Activated T-cell treated with anti-CD3 and anti-CD28 coated beads, Interleukin-2, amount 50 U/mL, for 24 hours (primary cell): ENCODE measurements around the gene TBC1D14.
"Not testable (repeated sequence)": the region's sequence is repeated elsewhere in the genome, so short reads cannot be mapped to it uniquely, and the experiment has no call there.

Source experiments
- DNase-seq: peaks from one replicate; pipeline ENCODE4 v3.0.0-alpha.2; 2020
- H3K27ac Mint-ChIP-seq: 2 replicates; pipeline ENCODE4 v1.8.0; 2020; ENCODE audit warnings: mild to moderate bottlenecking, mixed read lengths
- H3K27me3 Mint-ChIP-seq: 2 replicates; pipeline ENCODE4 v1.8.0; 2020; ENCODE audit warnings: mixed read lengths
- H3K36me3 Mint-ChIP-seq: 2 replicates; pipeline ENCODE4 v1.8.0; 2020; ENCODE audit warnings: low read depth, mixed read lengths
- H3K4me1 Mint-ChIP-seq: 2 replicates; pipeline ENCODE4 v1.8.0; 2020; ENCODE audit warnings: low read depth, mixed read lengths
- H3K4me3 Mint-ChIP-seq: 2 replicates; pipeline ENCODE4 v1.8.0; 2020; ENCODE audit warnings: mild to moderate bottlenecking, moderate library complexity, mixed read lengths
- H3K9me3 Mint-ChIP-seq: 2 replicates; pipeline ENCODE4 v1.8.0; 2020; ENCODE audit warnings: mixed read lengths

The TBC1D14 gene

DNA sequence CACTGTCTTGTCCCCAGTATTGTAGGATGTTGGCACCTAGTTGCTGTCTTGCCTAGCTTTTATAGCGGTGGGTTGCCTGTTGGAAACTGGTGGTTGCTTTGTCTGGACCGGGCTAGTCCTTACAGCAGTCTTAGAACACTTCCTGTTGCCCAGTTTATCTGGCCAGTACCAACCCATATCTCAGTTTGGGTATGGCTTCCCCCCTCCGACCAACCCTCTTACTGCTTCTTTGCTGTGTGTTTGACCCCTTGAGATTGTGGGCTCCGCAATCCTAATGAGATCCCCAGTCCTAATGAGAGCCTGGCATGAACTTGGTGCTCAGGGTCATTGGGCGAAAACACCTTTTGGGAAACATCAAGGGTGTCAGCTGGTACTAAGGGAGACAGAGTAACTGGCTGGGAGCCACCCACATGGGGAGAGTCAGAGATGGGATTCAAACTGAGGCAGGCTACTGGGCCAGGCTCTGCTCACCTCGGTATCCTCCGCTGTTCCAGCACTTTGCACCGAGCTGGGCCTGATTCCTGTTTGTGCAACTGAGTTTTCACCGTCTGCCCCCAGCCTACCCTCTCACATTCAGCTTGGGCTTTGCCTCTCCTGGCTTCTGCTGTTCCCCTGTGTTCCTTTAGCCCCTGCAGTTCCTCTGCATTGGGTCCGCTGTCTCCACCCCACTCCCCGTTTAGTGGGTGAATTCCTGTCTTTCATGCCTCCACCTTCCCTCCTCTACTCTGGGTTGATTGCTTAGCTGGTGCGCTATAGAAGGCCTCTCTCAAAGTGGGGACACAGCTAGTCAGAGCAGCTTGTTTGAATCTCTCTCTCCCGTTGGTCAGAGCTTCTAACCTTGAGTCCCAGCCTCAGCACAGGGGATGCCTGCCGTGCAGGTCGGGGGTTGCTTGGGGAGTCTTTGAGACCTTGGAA lies 1.6 kb downstream of the TBC1D14 start:
- DNase-seq = no peak
- H3K9me3 Mint-ChIP-seq = no peaks in the 10 kb centered on the region
- H3K4me3 Mint-ChIP-seq = peak overlapping the region; percentile 93
- peaks cover 11% of the 10 kb centered on the region for H3K36me3 Mint-ChIP-seq
- H3K27me3 Mint-ChIP-seq = no peaks in the 10 kb centered on the region
- H3K27ac Mint-ChIP-seq = peak overlapping the region; percentile 94
- peaks cover 65% of the 10 kb centered on the region for H3K4me1 Mint-ChIP-seq

DNA sequence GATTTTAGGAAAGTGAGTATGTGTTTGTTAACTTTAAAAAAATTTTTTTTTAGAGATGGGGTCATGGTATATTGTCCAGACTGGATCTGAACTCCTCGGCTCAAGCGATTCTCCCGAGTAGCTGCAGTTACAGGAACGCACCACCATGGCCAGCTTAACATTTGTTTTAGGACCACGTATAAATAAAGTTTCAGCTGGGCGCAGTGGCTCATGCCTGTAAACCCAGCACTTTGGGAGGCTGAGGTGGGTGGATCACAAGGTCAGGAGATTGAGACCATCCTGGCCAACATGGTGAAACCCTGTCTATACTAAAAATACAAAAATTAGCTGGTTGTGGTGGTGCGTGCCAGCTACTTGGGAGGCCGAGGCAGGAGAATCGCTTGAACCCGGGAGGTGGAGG lies 2.3 kb downstream of the TBC1D14 start:
- H3K36me3 Mint-ChIP-seq = peaks cover 11% of the 10 kb centered on the region
- DNase-seq, H3K27me3 Mint-ChIP-seq, H3K9me3 Mint-ChIP-seq: not testable (repeated sequence)
- H3K4me1 Mint-ChIP-seq = peaks cover 72% of the 10 kb centered on the region
- peak overlapping the region; percentile 93 for H3K4me3 Mint-ChIP-seq
- H3K27ac Mint-ChIP-seq = peak overlapping the region; percentile 76

- H3K36me3 Mint-ChIP-seq = peaks cover 11% of the 10 kb centered on the region
- no peaks in the 10 kb centered on the region for H3K27me3 Mint-ChIP-seq
- H3K27ac Mint-ChIP-seq = no peak overlapping the region
- H3K4me3 Mint-ChIP-seq = peak overlapping the region; percentile 1
- no peak for DNase-seq
- H3K4me1 Mint-ChIP-seq = peaks cover 77% of the 10 kb centered on the region
- H3K9me3 Mint-ChIP-seq = no peaks in the 10 kb centered on the region
These were observed 2.8 kb downstream of the TBC1D14 start for GRCh38 chr4:6912441-6912840.

DNA sequence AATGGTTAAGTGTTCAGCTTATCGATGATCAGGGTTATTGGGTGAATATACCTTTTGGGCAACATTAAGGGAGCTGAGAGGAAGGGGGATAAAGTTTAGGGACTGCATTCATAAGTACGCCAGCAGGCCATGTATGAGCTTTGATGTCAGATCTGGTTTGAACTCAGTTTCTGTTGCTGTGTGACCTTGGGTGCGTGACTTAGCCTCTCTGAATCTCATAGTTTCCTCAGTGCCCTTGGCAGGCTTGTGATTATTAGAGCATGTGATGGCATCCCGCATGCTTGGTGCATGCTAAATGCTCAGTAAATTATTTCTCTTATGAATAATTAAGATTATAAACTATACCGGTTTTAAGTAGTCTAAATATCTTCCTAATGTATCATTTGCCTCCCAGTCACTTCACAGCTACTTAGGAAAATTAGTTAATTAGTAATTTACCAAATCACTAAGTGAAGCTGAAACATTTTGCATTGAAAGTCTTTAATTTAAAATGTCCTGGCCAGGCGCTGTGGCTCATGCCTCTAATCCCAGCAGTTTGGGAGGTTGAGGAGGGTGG lies 3.8 kb downstream of the TBC1D14 start:
- no peak for DNase-seq
- no peak overlapping the region for H3K4me3 Mint-ChIP-seq
- peak overlapping the region; percentile 60 for H3K27ac Mint-ChIP-seq
- H3K4me1 Mint-ChIP-seq = peaks cover 79% of the 10 kb centered on the region
- no peaks in the 10 kb centered on the region for H3K27me3 Mint-ChIP-seq
- H3K9me3 Mint-ChIP-seq = no peaks in the 10 kb centered on the region
- peaks cover 11% of the 10 kb centered on the region for H3K36me3 Mint-ChIP-seq

DNA sequence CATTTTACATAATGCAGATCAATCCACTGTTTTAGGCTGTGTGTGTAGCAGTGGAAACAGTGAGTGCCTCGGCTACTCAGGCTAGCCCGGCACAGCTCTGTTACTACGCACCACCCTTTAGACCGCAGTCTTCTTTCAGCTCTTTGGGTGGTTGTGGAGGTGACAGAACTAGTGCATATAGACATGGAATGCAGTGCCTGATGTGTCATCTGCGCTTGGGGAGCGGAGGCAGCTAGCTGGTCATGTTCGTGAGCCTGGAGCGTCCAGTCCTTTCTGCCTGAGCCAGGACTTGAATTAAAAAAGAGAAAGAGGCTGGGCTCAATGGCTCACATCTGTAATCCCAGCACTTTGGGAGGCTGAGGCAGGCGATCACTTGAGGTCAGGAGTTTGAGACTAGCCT lies 4.8 kb downstream of the TBC1D14 start:
- Mint-ChIP-seq H3K4me3 (no peak overlapping the region), H3K9me3 (no peaks in the 10 kb centered on the region), H3K27ac (peak overlapping the region; percentile 22), H3K36me3 (peaks cover 15% of the 10 kb centered on the region), H3K4me1 (peaks cover 78% of the 10 kb centered on the region), H3K27me3 (no peaks in the 10 kb centered on the region)
- DNase-seq = no peak

DNA sequence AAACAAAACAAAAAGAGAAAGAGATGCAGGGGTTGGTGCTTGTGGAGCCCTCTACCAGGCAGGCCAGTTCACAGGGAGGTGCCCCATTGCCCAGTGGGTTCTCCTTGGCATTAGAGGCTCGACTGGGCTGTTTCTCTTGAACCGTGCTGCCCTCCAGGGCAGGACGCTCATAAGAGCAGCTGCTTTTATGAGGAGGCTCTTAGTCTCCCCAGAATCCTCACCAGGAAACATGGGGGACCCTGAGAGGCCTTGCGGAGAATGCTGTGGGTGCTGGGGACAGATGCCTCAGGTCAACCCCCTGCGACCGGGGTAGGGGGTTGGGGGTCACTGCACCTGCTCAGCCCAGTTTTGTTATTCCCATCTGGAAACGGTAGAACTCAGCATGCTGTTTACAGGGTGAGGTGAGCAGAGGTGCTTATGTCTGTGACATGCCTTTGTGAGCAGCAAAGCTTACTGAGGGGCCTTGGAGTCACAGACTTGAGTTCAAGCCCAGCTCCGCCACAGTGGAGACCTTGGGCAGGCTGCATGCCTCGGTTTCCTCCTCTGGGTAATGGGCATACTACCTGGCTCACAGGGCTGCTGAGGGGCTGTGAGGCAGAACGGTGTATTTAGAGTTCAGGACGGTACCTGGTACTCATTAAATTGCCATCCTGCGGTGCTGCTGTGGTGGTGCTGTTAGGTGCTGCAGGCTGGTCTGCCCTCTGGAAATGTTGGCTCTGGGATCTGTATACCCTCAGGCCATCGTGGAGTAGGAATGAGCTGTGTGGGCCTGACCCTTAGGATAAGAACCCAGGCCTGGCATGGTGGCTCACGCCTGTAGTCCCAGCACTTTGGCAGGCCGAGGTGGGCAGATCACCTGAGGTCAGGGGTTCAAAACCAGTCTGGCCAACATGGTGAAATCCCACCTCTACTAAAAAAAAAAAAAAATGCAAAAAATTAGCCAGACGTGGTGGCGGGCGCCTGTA lies 5.7 kb downstream of the TBC1D14 start:
- no peak for DNase-seq
- Mint-ChIP-seq H3K27me3 (no peaks in the 10 kb centered on the region), H3K4me1 (peaks cover 82% of the 10 kb centered on the region), H3K36me3 (peaks cover 14% of the 10 kb centered on the region), H3K9me3 (no peaks in the 10 kb centered on the region), H3K4me3 (no peak overlapping the region), H3K27ac (peak overlapping the region; percentile 37)

DNA sequence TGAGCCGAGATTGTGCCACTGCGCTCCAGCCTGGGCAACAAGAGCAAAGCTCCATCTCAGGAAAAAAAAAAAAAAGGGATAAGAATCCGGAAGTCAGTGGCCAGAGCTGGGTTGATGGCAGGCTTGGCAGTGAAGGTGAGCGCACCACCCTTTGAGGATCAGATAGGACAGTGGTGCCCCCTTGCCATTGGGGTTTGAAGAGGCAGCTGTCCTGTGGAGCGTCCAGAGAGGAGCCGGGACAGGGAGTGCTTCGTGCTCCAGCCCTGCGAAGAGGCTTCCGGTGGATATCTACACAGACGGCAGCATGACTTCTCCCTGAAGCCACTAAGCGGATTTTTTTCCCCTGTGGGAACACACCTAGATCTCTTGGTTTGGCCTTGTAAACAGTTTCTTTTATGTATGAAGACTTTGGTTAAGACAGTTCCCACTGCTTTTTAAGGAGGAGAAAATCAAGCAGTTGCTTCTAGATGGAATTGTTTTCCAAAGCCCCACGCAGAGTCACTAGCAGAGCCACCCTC lies 6.5 kb downstream of the TBC1D14 start:
- no peaks in the 10 kb centered on the region for H3K27me3 Mint-ChIP-seq
- H3K27ac Mint-ChIP-seq = peak overlapping the region; percentile 76
- peaks cover 81% of the 10 kb centered on the region for H3K4me1 Mint-ChIP-seq
- no peaks in the 10 kb centered on the region for H3K9me3 Mint-ChIP-seq
- H3K4me3 Mint-ChIP-seq = peak overlapping the region; percentile 30
- no peak for DNase-seq
- peaks cover 10% of the 10 kb centered on the region for H3K36me3 Mint-ChIP-seq

GRCh38 chr4:6916587-6917460 lies 7.2 kb downstream of the TBC1D14 start:
- H3K27ac Mint-ChIP-seq = peak overlapping the region; percentile 76
- H3K9me3 Mint-ChIP-seq = no peaks in the 10 kb centered on the region
- peaks cover 75% of the 10 kb centered on the region for H3K4me1 Mint-ChIP-seq
- peak; percentile 64 for DNase-seq
- H3K36me3 Mint-ChIP-seq = peaks cover 9% of the 10 kb centered on the region
- peak overlapping the region; percentile 30 for H3K4me3 Mint-ChIP-seq
- H3K27me3 Mint-ChIP-seq = no peaks in the 10 kb centered on the region

- no peaks in the 10 kb centered on the region for H3K27me3 Mint-ChIP-seq
- no peaks in the 10 kb centered on the region for H3K9me3 Mint-ChIP-seq
- peak; percentile 51 for DNase-seq
- H3K4me1 Mint-ChIP-seq = peaks cover 77% of the 10 kb centered on the region
- H3K4me3 Mint-ChIP-seq = peak overlapping the region; percentile 30
- peaks cover 9% of the 10 kb centered on the region for H3K36me3 Mint-ChIP-seq
- peak overlapping the region; percentile 76 for H3K27ac Mint-ChIP-seq
These were observed 8.0 kb downstream of the TBC1D14 start for GRCh38 chr4:6917461-6918271.

DNA sequence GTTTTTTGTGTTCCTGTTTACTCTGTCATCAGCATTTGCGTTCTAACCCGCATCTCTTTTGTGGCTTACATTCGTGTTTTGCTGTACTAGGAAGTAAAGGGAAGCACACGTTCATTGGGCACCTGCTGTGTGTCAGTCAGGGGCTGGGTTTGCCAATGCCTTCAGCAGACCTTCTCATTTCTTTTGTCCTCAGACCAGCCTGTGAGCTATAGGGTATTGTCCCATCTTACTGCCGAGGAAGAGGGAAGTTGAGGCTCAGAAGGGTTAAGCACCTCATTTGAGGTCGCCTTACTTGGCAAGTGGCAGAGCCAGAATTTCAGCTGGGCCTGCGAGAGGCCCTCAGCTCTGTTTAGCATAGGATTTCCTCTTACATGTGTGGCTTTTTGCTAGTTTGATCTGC lies 8.7 kb downstream of the TBC1D14 start:
- Mint-ChIP-seq H3K36me3 (peaks cover 15% of the 10 kb centered on the region), H3K9me3 (no peaks in the 10 kb centered on the region), H3K4me1 (peaks cover 75% of the 10 kb centered on the region), H3K4me3 (peak overlapping the region; percentile 9), H3K27ac (peak overlapping the region; percentile 76), H3K27me3 (no peaks in the 10 kb centered on the region)
- no peak for DNase-seq

DNA sequence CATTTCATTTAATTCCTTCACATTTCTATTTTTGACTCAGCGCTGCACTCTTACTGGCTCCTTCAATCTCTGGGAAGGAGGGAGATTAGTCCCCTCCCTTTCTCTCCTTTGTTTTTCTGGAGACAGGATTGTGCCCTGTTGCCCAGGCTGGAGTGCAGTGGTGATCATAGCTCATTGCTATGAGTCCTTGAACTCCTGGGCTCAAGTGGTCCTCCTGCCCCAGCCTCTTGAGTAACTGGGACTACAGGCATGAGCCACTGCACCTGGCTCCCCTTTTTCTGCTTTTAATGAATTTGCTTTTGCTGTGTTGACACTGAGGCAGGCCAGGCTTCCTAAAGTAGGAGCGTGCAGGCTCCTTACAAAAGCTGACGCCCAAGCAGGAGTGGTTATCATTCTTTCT lies 10.5 kb downstream of the TBC1D14 start:
- no peak for DNase-seq
- Mint-ChIP-seq H3K9me3 (no peaks in the 10 kb centered on the region), H3K4me1 (peaks cover 71% of the 10 kb centered on the region), H3K27ac (peak overlapping the region; percentile 76), H3K36me3 (peaks cover 34% of the 10 kb centered on the region), H3K27me3 (no peaks in the 10 kb centered on the region), H3K4me3 (no peak overlapping the region)

DNA sequence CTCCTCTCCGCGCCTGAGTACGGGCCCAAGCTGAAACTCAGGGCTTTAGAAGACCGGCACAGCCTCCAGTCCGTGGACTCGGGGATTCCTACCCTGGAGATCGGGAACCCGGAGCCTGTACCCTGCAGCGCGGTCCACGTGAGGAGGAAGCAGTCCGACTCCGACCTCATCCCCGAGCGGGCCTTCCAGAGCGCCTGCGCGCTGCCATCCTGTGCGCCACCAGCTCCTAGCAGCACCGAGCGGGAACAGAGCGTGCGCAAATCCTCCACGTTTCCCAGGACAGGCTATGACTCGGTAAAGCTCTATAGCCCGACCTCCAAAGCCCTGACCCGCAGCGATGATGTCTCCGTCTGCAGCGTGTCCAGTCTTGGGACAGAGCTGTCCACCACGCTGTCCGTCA lies 13.9 kb downstream of the TBC1D14 start:
- H3K4me1 Mint-ChIP-seq = peaks cover 73% of the 10 kb centered on the region
- no peak for DNase-seq
- H3K36me3 Mint-ChIP-seq = peaks cover 60% of the 10 kb centered on the region
- H3K27me3 Mint-ChIP-seq = no peaks in the 10 kb centered on the region
- peak overlapping the region; percentile 27 for H3K27ac Mint-ChIP-seq
- H3K9me3 Mint-ChIP-seq = no peaks in the 10 kb centered on the region
- H3K4me3 Mint-ChIP-seq = no peak overlapping the region

GRCh38 chr4:6924361-6924779 lies 14.7 kb downstream of the TBC1D14 start:
- no peaks in the 10 kb centered on the region for H3K9me3 Mint-ChIP-seq
- no peak overlapping the region for H3K27ac Mint-ChIP-seq
- DNase-seq = no peak
- H3K27me3 Mint-ChIP-seq = no peaks in the 10 kb centered on the region
- peaks cover 65% of the 10 kb centered on the region for H3K36me3 Mint-ChIP-seq
- H3K4me3 Mint-ChIP-seq = no peak overlapping the region
- peaks cover 77% of the 10 kb centered on the region for H3K4me1 Mint-ChIP-seq
